HG02852 (cell line): ENCODE data around the gene SERPINB13.

Source experiments
- ATAC-seq: cut with Tn5 transposase; IDR thresholded peaks from one replicate; pipeline ENCODE4 v1.9.1; 2021; ENCODE audit warnings: mild to moderate bottlenecking, moderate library complexity; ENCODE audit not compliant: unreplicated experiment

The SERPINB13 gene

GRCh38 chr18:63586966-63587365, at the start of gene SERPINB13:
Gene SERPINB13, plus strand, starts transcription at chr18:63587343. Its CDS starts 1,325 bp downstream, at chr18:63588668.
- no peak for ATAC-seq

GRCh38 chr18:63539904-63540510, 47.1 kb upstream of the SERPINB13 start:
- no peak for ATAC-seq

GRCh38 chr18:63542069-63542468, 45.1 kb upstream of the SERPINB13 start, which contains the start of gene SERPINB12:
Gene SERPINB12, plus strand, starts transcription at chr18:63542369. Its CDS starts 13,791 bp downstream, at chr18:63556160.
- ATAC-seq = no peak

- no peak for ATAC-seq
Observed at GRCh38 chr18:63544017-63544416, 43.1 kb upstream of the SERPINB13 start.

- ATAC-seq = no peak
Observed at GRCh38 chr18:63545000-63545399, 42.1 kb upstream of the SERPINB13 start.

- no peak for ATAC-seq
Observed at GRCh38 chr18:63550068-63550467, 37.1 kb upstream of the SERPINB13 start.

GRCh38 chr18:63551769-63552168, 35.4 kb upstream of the SERPINB13 start:
- ATAC-seq = no peak

- no peak for ATAC-seq
Observed at GRCh38 chr18:63552581-63552980, 34.6 kb upstream of the SERPINB13 start.

- no peak for ATAC-seq
Observed at GRCh38 chr18:63553081-63553480, 34.1 kb upstream of the SERPINB13 start.

GRCh38 chr18:63559567-63560491, 27.3 kb upstream of the SERPINB13 start:
- no peak for ATAC-seq

- peak; percentile 87 for ATAC-seq
Observed at GRCh38 chr18:63562284-63562683, 24.9 kb upstream of the SERPINB13 start.

- no peak for ATAC-seq
Observed at GRCh38 chr18:63564021-63564420, 23.1 kb upstream of the SERPINB13 start.

- no peak for ATAC-seq
Observed at GRCh38 chr18:63564561-63564960, 22.6 kb upstream of the SERPINB13 start.

GRCh38 chr18:63567276-63567675, 19.9 kb upstream of the SERPINB13 start:
- ATAC-seq = no peak

GRCh38 chr18:63567825-63568224, 19.3 kb upstream of the SERPINB13 start:
- ATAC-seq = no peak

GRCh38 chr18:63570721-63571120, 16.4 kb upstream of the SERPINB13 start:
- ATAC-seq = no peak

GRCh38 chr18:63575681-63576080, 11.5 kb upstream of the SERPINB13 start:
- ATAC-seq = no peak

GRCh38 chr18:63578357-63578958, 8.7 kb upstream of the SERPINB13 start:
- peak; percentile 60 for ATAC-seq

- no peak for ATAC-seq
Observed at GRCh38 chr18:63579616-63580015, 7.5 kb upstream of the SERPINB13 start.

- no peak for ATAC-seq
Observed at GRCh38 chr18:63585988-63586387, 1.2 kb upstream of the SERPINB13 start.

- no peak for ATAC-seq
Observed at GRCh38 chr18:63586431-63586830, 712 bp upstream of the SERPINB13 start.

- no peak for ATAC-seq
Observed at GRCh38 chr18:63588909-63589308, 1.8 kb downstream of the SERPINB13 start.
